ENCODE data around the gene CLCF1. TPM values are rescaled to one million over a fixed set of nuclear protein-coding genes. Genes with fewer than 3 reads are reported as not detected.
A peak's percentile ranks its signal among the peaks of the same experiment; 100 is the strongest.

CLCF1 gene
- total RNA-seq, 1 experiment from 2014 or later = 9.3 TPM

DNA sequence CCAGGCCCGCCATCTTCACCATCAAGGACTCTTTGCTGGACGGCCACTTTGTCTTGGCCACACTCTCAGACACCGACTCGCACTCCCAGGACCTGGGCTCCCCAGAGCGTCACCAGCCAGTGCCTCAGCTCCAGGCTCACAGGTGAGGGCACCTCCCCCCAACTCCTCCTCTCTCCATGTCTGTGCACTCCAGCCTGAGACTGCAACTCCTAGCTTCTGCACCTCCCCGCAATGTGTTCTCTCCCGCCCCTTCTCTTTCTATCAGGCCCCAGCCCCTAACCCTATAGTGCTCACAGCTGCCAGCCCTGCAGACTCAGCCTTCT is 22.8 kb upstream of the CLCF1 start:
- no peak for DNase-seq (ENCODE audit: low read depth)

DNA sequence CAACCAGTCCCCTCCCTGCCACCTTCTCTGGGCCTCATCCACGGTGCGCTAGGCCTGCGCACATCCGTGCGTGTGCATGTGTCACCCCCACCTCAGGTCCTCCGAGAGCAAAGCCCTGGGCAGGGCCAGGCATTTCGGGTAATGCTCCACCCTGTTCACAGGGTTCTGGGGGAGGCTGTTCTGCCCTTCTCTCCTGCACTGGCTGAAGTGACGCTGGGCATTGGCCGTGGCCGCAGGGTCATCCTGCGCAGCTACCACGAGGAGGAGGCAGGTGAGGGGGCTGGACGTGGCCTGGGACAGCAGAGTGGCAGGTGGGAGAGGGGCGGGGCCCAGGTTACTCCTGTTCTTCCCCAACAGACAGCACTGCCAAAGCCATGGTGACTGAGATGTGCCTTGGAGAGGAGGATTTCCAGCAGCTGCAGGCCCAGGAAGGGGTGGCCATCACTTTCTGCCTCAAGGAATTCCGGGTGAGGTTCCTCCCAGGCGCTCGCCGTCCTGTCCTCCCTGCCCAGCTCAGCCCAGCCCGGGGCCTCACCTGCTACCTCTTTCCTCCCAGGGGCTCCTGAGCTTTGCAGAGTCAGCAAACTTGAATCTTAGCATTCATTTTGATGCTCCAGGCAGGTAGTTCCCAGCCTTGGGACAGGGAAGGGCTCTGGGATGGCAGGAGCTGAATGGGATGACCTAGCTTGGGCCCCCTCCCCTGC is 22.3 kb upstream of the CLCF1 start:
- no peak for DNase-seq (ENCODE audit: low read depth)

DNA sequence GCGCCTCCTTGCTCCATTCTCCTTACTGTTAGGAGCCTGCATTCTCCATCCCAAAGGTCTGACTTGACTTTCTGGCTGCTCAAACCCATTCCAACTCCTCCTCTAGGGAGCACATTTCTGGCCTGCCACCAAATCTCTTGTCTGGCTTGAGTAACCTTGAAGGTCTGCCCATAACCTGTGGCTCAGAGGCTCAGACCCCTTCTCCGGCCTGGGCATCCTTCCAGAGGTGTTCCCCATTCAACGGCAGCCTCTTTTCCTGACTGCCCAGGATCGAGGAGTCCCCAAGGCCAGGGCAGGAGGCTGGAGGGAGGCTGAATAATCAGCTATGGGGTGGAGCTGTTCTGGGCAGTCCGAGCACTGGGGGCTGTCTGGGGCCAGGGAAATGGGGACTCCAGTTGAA is 20.6 kb upstream of the CLCF1 start:
- no peak for DNase-seq (ENCODE audit: low read depth)

DNA sequence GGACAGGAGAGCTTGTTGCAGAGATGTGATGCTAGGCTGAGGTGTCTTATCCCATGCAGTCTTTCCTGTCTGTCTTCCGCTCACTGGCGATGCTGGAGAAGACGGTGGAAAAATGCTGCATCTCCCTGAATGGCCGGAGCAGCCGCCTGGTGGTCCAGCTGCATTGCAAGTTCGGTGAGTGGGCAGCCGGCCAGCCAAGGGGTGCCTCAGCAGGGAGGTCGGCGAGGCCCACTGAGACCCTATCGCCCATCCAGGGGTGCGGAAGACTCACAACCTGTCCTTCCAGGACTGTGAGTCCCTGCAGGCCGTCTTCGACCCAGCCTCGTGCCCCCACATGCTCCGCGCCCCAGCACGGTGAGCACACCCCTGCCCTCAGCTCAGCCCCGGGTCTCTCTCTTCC is 20.0 kb upstream of the CLCF1 start:
- no peak for DNase-seq (ENCODE audit: low read depth)

DNA sequence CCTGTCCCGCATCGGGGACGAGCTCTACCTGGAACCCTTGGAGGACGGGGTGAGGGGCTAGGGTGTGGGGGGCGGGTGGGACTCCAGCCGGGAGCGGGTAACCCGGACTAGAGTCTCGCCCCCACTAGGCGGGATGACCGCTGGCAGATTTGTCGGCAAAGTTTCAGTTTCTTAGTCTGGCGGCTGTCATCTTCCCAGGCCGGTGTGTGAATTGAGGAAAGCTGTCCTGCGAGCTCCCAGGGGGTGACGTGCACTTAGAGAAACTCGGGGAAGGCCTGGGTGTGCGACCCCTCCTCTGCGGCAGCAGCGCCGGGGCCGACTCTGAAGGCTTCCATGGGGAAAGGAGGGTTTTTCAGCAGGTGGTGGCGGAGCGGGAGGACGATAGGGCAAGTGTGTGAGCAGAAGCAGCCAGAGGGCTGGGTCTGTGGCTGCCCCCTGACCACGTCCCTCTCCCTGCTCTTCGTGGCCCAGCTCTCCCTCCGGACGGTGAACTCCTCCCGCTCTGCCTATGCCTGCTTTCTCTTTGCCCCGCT is 18.9 kb upstream of the CLCF1 start:
- no peak for DNase-seq (ENCODE audit: low read depth)

DNA sequence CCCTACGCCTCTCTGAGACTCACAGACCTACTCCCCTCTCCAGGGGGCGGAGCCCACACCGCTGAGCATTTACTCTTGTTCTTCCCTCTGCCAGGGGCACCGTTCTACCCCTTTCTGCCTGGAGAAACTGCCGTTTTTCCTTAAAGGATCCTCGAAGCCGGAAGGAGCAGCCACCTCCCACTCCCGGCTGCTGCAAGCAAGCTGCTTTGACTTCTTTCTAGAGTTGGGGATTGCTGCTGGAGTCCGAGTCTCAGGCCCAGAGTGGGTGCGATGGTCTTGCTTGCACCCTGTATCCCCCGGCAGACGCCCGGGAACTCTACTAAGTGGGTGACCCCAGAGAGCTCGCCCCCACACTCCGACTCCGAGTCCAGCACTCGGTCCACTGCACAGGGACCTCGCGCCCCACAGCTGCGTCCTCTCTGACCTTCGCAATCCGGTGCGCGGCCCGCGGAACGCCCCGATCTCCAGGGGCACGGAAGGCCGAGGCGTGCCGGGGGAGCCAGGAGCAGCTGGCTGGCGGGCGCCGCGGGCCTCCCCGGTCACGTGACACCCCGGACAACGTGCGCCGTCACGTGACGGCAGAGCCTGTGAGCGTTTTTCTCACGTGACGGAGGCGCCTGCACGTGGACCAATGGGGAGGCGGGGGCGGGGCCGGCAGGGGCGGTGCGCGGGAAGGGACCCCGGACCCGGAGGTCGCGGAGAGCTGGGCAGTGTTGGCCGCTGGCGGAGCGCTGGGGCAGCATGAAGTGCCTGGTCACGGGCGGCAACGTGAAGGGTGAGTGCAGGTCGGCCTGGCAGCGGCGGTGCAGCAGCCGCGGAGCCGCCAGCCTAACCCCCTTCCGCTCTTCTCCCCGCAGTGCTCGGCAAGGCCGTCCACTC is 18.1 kb upstream of the CLCF1 start, which contains the start of gene RAD9A:
Gene RAD9A (plus strand): TSS at position 683 of the 879 bp plus-strand sequence. CDS start 59 bp downstream, at position 742.
- peak; percentile 85 for DNase-seq (ENCODE audit: low read depth)

DNA sequence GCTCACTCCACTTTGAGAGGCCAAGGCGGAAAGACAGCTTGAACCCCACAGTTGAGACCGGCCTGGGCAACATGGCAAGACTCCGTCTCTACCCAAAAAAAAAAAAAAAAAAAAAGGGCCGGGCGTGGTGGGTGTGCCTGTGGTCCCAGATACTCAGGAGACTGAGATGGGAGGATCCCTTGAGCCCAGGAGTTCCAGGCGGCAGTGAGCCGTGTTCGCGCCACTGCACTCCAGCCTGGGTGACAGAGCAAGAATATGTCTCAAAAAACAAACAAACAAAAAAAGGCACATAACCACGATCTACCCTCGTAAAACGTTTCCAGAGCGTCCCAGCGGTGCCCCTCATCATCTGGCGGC is 17.5 kb upstream of the CLCF1 start:
- no peak for DNase-seq (ENCODE audit: low read depth)

DNA sequence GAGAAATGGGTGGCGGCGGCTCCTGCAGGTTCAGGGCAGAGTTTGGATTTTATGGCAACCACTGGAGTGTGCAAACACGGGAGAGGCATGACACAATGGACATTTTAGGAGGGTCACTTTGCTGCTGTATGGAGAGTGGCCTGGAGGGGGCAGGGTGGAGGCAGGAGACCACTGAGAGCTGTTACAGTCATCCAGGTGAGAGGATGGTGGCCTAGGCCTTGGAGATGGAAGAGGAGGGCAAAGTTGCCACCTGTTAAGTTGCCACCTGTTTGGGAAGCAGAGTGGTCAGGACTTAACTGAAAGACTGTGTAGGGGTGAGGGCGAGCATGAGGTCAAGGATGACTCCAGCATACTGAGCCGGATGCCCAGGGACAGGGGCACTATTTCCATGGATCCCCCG is 16.1 kb upstream of the CLCF1 start:
- DNase-seq (ENCODE audit: low read depth) = no peak

DNA sequence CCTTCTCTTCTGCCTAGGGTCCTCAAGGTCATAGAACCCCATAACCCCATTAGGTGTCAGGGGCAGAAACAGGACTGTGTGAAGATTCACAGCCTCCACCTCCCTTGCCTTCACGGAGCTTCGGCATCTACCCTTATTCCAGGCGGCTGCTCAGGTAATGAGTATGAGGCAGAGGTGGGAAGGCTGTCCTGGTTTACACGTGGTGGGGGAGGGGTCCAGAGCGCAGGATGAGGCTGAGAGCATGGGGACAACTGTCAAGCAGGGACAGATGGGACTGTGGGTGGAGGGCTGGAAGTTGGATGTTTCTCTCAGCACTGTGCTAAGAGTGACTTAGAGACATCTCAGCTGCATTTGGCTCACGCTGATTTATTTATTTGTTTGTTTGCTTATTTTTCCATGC is 14.1 kb upstream of the CLCF1 start:
- DNase-seq (ENCODE audit: low read depth) = no peak

DNA sequence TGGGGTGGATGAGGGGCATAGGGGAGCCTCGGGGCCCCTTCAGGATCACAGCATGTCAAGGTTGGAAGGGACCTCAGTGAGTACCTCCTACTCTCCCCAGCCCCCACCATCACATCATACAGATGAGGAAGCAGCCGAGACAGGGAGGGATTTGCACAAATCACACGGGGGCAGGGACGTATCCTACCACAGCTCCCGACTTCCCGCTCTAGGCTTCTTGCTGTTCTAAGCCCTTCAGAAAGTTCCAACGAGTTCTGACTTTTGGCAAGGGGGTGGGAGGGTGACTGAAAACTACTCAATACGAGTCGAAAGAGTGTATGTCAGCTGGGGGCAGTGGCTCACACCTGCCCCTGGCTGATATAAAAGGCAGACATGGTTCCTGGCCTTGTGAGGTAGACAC is 13.7 kb upstream of the CLCF1 start:
- no peak for DNase-seq (ENCODE audit: low read depth)

DNA sequence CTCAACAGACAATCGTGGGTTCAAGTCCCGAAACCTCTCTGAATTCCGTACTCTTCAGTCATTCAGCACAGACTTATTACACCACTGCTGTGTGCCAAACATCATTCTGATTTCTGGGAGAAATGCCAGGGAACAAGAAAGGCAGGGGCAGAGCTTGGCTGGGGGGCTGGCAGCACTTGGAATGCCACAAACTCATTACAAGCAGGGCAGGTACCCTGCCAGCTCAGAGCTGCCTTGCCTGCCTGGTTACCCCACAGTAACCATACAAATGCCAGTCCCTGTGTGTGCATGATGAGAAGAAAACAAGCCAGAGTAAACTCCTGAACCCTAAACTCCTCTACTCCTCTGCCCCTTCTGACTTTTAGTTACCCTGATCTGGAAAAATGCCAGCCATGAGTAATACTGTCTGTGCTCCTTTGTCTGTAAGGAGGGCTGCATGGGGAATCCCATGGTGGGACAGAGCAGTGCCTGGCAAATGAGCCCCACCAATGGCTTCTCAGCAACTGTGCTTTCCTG is 11.5 kb upstream of the CLCF1 start:
- peak; percentile 71 for DNase-seq (ENCODE audit: low read depth)

DNA sequence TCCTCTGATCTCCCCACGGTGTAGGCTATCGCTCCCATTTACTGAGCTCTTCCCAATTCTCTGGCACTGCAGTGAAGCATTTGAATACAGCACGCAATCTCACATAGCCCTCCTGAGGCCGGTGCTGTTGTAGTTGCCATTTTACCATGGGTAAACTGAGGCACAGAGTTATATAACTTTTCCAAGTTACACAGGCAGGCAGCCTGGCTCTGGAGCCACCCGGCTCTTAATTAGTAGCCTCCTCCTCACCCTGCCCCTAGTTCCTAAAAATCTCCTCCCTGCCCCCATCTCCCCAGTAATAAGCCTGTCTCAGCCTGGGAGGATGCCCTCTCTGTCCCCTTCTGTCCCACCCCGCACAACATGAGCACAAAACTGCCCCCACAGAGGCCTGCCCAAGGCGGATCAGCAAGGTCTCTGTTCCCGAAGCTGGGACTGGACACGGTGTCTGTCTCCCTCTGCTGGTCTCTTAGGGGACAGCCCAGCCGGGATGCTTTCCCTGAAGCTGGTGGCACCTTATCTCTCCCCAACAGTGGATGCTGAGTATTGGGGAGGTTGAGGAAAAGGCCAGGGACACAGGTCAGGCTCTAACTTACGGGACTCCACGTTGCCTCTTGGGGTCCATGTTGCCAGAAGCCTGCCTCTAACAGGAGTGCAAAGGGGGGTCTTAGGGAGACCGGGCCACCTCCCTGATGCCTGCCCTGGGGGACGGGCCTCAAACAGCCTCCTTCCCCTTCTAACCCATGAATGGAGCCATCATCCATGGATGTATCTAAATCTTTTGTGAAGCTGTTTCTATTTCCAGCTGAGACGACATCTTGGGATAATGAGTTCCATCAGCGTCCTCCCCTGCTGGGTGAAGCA is 9.1 kb upstream of the CLCF1 start:
- DNase-seq (ENCODE audit: low read depth) = peak; percentile 70

DNA sequence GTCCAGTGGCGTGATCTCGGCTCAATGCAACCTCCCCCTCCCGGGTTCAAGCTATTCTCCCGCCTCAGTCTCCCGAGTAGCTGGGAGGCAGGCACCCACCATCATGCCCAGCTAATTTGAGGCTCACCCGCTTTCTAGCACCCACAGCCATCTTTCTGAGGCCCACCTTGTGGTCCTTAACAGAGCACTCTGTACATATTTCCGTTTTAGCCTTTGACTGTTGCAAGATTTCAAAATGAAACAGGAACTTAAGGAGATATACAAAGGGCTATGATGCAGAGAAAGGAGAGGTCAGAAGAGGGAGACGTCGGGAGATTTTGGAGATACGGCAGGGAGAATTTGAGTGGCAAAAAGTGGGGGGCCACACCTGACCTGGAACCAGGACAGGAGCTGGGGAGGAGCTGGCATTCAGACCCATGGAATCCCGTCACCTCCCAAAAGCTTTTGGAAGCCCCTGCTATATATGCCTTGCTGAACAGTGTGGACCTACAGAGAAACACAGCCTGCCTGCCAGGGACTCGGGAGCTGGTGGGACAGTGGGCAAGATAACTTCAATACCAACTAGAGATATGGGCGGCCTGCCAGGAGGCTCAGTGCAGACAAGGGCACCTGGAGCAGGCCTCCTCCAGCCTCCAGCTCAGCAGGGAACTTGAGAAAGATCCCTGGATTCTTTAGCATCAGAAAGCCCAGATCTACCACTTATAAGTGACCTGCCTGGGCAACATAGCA is 8.0 kb upstream of the CLCF1 start:
- no peak for DNase-seq (ENCODE audit: low read depth)

DNA sequence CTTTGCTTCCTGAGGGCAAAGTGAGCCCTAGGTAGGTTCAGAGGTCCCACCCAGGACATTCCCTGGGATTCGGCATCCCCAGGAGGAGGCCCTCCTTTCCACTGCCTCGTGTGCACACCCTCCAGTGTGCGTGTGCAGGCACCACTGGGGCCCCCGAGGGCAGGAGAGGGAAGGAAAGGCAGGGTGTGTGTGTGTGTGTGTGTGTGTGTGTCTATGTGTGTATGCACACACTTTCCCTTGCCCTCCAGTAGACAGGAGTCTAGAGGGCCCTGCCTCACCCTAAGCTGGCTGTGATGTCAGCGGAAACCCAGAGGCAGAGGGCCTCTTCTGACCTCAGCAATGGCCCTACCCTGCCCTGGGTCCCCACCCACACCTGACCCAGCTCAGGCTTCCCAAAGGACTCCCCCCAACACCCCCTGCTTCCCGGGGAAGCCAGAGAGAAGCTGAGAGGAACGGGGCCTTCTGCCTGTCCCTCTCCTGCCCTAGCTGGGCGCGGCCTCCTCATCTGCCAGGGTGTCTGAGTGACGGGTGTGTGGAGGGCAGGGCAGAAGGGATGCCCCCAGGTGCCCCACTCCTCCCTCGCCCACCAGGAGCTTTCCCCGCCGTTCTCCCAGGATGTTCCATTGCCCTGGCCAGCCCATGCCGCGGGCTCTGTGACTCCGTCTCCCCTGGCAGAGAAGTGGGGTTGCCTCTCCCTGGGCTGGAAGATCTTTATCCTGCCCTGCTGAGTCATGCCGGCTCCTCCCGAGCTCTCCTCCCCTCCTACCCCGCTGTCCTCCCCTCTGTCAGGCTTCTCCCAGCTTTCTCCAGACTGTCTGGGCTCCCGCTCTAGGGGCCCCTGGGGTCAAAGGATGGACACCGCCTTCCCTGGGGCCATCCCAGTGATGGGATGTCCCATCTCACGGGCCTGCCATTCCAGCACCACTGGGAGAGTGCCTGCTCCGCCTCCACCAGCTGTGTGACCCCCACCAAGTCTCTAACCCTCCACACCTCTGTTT is 6.0 kb upstream of the CLCF1 start:
- DNase-seq (ENCODE audit: low read depth) = peak; percentile 54

DNA sequence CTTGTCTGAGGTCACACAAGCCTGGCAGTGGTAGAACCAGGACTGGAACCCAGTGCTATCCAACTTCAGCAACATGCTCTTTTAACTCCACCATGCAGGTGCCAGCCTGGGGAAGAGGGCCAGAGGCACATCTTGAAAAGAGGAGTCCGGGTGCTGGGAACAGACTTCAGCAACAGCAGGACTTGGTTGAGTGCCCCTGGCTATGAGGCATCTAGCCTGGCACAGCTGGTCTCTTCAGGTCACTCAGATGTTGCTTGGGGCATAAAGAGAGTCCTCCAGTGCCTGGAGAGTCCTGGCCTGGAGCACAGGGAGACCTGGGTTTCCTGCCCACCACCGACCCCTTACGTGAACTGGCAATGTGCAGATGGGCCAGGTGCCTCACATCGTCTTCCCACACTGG is 5.1 kb upstream of the CLCF1 start:
- no peak for DNase-seq (ENCODE audit: low read depth)

DNA sequence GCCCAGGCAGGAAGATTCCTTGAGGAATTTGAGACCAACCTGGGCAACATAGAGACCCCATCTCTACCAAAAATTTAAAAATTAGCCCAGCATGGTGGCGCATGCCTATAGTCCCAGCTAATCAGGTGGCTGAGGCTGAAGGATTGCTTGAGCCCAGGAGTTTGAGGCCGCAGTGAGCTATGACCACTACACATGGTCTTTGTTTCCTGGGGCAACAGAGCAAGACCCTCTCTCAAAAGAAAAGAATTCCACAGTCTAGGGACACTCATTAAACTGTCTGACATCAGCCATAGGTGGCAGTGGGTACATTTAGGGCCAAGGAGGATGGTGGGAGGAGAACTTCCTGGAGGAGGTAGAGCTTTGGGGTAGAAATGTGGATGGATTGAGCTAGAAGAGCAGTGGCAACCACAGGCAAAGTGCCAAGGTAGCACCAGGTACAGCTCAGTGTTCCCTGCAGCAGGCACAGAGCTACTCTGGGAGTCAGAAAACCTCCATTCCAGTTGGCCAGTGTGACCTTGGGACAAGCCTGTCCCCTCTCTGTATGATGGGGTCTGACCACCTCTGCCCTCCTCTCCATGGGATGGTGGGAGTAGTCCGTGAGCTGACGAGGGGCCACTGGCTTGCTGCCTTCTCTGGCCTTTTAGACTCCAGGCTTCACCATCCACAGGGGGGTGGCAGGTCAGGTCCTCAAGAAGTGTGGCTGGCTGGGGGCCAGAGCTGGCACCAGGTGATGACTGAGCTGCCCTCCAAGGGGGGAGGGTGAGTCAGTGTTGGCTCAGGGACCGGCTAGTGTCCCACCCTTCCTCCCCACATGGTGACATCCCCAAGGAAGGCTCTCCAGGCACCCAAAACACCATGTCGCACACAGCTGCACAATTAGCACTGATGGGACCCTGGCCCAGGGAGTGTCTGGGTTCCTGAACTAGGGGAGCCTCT is 3.7 kb upstream of the CLCF1 start:
- no peak for DNase-seq (ENCODE audit: low read depth)

DNA sequence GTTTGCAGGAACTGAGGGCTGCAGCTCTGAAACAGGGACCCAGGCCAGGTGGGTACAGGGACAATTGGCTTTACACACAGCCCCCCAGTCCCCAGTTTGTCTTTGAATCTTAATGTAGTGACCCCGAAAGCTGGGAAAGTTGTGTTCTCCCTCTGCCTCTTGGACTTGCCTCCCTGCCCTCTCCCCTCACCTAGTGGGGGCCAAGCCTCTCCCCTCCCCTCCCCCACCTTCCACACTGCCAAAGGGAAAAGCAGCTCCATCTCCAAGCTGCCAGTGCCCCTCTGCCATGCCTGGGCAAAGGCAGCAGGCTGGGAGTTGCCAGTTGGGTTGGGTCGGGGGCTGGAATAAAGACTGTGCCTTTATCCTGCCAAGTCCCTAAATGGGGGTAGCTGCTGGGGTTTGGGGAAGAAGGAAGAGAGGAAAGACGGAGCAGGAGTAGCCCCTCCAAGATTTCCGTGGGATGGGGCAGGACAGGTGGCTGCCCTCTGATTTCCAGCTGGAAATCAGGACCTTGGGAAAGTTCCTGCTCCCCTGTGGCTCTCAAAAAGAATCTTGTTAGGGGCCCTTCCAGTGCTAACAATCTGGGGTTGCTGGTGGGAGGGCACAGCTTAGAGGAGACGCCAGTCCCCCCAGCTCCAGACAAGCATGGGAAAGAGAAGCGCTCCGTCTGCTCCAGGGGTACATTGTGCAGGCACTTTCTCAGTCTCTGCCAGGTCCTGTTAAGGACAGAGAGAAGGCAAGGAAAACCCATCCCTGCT is 2.8 kb upstream of the CLCF1 start:
- DNase-seq (ENCODE audit: low read depth) = no peak
